ENCODE results near the gene DNAJC13.
"Not testable (repeated sequence)": the region's sequence is repeated elsewhere in the genome, so short reads cannot be mapped to it uniquely, and the experiment has no call there.

Gene DNAJC13

DNA sequence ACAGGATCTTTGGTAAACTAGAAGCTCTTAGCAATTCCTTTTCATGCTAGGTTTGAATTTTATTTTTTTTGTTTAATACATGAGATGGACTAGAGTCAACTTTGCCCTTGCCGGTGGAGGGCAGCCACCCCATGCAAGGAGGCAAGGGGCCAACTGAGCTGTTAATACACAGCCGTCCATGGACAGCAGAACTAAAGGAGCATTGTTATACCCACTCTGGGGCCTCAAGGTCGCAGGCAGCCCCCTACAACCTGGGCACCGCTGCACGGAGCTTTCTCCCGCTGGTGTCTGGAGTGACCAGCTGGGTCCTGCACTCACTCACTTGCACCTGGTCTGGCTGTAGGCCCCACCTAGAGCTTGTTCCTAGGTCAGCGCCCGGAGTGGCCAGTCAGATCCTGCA lies 131.9 kb downstream of the DNAJC13 start:
- DNase-seq = no peak

DNA sequence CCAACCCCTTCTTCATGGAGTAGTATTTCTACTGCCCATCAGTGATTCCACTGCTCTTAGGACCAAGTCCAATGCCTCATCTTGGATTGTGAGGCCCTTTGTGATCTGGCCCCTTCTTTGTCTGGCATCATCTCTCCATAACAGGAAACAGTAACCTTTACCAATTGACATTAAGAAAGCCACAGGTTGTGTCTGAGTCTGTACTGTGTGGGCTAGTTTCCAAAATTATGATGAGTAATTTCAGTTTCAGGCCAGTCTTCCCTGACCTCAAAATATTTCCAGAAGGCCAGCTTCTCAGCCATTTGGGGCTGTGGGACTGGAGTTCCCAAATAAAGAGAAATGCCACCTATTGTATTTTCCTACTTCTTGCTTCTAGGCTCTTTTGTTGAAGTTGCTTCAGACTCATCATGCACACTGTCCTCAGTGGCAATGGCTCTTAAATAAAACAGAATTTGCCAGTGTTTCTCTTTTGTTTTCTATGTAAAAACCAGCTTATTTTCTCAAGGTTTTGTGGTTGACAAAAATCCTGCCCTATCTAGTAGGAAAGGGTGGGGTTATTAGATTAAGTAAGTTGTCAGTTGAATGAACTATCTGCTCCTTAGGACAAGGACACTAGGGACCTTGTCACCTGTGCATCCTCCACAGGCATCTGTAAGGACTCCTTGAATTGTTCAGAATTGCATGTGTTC lies 132.7 kb downstream of the DNAJC13 start:
- DNase-seq = no peak

DNA sequence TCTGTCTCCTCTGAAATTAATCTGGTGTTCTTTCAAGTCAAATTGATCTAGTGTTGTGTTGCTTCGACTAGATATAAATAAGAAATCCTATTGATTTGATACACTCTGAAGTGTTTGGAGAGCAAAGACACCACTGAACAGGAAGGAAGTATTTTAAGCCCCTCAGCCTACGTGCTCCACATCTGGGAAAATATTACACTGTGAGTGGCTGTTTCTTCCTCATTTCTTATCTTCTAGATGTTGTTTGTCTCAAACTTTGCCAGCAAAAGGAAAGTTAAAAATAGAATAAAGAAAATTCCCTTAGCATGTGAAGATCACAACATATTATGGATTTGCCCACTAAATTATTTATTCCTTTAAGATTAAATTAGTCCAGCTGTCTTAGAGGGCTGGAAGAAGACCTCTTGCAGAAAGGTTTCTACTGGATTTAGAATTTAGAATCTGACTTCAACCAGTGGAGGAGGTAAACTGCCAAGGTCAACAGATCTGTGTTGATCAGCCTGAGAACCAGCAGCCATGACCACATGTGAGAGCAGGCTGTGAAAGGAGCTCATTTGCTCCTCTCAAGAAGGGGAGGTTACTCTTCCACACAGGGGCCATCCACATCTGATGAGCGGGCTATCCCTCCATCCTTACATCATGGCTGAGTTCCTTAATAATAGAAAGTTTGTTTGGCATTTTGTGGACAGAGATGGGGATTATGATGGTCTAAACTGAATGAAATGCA lies 133.4 kb downstream of the DNAJC13 start:
- DNase-seq = no peak

DNA sequence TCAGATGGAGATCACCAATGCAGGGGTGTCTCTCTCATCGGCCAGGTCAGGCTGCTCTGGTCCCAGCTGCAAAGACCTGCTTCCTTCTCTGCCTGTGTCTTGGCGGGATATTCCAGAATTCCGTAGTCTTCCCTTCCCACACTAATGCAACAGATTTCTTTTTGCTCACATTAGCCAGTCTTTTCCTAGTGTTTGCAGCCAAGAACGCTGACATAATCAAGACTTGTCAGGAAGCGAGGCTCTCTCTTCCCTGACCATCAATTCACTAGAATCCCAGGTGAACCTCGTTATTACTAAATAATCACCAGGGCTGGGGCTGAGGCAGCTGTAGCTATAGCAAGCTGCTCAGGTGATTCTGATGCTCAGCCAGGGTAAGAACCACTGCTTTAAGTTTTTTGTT lies 136.5 kb downstream of the DNAJC13 start:
- DNase-seq = no peak

DNA sequence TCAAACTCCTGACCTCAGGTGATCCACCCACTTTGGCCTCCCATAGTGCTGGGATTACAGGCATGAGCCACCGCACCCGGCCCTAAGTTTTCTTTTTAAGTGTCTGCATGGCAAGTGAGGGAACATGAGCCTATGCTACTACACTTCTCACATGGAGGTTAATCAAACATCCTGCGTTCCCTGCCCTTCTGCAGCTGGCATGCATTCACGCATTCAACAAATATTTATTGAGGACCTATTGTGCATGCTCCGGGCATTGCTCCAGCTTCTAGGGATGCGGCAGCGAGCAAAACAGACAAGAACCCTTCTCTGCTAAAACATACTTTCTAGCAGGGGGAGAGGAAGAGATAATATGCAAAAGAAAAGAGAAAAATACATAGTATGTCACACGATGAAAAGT lies 137.1 kb downstream of the DNAJC13 start:
- no peak for DNase-seq

DNA sequence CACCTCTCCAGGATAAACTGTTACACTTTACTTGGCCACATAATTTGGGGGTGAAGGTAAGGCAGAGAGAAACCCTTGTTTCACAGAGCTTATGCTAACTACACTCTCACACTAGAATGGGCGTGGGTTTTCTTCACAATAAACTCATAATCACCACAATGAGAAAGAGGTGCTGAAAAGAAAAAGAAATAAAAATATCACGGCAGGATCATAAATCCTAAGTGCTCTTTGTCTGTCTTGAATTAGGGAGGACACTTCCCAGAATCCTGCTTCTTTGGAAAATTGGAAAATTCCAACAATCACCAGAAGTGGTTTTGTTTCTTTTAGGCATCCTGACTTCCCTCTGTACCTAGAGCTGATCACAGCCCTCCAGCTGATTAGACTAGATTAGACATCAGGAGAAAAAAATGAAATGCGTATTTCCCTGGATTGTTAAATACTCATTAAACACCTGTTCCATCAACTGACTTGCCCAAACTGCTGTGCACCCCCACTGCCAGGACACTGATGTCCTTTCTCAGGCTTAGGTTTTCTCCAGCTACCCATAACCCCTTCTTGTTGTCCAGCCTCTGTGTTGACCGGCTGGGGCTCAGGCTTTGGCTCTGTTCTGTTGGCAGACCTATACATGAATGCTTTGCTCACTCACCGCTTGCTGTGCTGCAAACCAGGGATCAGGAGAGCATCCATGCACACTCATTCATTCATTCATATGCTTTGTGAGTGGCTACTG lies 138.2 kb downstream of the DNAJC13 start:
- no peak for DNase-seq

DNA sequence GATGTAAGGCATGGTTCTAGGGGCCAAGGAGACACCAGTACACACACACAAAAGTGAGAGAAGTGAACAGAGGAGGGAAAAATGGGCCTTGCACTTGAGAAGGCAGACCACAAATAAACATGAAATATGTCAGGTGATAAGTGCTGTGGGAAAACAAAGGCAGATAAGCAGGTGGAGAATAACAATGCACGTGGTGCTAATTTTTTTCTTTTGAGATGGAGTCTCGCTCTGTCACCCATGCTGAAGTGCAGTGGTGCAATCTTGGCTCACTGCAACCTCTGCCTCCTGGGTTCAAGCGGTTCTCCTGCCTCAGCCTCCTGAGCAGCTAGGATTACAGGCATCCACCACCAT lies 138.7 kb downstream of the DNAJC13 start:
- not testable (repeated sequence) for DNase-seq

DNA sequence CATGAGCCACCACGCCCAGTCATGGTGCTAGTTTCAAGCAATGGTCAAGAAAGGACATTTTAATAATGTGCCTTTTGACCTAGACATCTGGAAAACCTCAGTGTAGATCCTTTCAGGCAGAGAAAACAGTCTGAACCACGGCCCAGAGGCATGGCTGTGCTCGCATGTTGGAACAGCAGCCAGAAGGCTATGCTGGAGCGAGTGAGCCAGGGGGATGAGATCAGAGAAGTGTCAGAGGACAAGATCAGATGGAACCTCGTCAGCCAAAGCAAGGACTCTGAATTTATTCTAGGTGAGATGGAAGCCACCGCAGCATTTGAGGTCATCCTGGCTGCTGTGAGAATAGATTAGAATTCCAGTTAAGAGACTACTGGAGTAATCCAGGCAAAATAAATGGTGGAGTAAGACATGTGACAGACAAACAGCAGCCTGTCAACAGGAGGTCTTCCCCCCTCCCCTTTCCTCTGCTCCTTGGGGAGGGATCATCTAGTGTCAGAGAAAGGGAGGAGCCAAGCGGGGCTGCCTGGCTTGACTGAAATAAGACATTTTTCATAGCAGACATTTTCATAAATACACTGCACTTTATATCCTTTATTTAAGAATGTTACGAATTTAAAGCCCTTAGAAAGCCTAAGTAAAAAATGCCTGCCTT lies 139.3 kb downstream of the DNAJC13 start:
- DNase-seq = no peak

DNA sequence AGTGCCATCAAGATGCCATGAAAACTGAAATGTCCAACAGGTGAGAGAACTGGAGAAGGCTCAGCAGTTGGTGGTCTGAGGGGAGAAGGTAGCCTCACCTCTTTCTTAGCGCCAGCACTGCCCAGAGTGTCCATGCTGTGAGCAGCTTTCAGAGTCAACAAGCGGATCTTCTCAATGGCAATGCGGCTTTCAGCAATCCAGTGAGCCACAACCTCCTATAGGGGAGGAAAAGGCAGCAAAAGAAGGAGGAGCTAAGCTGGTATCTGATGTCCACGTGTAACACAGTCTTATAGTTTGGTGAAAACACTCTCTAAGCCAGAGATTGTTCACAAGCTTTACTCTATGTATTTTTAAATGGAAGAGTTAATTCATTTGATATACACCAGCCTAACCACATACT lies 143.7 kb downstream of the DNAJC13 start:
- no peak for DNase-seq

DNA sequence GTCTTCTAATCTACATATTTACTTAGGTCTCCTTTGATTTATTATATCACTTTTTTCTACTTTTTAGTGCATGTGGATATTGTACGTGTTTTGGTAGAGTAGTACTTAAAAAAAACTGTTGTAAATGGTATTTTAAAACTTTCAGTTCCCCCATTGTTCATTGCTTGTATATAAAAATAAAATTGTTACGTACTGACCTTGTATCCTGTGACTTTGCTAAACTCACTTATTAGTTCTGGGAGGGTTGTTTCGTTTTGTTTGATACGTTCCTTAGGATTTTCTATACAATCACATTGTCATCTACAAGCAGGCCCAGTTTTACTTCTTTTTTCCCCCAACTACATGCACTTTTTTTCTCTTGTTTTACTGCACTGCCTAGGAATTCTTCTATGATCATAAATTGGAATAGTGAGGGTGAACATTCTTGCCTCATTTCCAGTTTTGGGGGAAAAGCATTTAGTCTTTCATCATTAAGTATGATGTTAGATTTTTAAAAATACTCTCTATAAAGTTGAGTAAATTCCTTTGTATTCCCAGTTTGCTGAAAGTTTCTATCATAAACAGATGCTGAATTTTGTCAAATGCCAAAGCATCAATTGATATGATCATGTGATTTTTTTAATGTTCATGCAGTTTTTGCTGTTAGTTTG lies 146.2 kb downstream of the DNAJC13 start:
- DNase-seq = no peak

DNA sequence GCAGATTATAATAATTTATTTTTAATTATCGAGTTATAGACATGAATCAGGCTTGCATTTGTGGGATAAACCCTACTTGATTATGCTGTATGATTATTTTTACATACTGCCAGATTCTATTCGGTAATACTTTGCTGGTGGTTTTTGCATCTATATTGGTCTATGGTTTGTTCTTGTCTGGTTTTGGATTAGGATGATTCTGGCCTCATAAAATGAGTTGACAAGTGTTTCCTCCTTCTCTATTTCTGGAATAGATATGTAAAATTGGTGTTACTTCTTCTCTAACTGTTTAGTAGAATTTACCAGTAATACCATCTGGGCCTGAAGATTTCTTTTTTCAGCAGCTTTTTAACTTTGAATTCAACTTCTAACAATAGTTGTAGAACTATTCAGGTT lies 146.8 kb downstream of the DNAJC13 start:
- no peak for DNase-seq

DNA sequence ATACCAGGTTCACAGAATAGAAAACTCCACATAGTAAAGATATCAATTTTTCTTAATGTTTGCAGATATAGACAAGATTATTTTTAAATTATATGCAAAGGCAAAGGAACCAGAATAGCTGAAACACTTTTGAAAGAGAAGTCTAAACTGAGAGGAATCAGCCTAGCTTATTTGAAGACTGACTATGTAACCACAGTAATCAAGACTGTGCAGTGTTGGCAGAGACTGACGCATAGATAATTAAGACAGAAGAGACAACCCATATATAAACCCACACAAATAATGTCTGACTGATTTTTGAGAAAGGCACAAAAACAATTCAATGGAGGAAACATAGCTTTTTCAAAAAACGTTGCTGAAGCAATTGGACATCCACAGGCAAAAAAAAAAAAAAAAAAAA lies 151.1 kb downstream of the DNAJC13 start:
- no peak for DNase-seq

DNA sequence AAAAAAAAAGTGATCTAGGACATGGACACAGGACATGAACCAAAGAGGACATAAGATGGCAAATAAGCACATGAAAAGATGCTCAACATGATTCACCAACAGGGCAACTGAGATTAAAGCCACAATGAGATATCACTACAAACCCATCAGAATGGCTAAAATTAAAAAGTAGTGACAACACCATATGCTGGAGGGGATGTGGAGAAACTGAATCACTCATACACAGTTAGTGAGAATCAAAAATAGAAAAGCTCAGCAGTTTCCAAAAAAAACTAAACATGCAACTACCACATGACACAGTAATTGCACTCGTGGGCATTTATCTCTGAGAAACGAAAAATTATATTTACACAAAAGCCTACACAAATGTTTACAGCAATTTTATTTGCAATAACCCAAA lies 151.9 kb downstream of the DNAJC13 start:
- no peak for DNase-seq

DNA sequence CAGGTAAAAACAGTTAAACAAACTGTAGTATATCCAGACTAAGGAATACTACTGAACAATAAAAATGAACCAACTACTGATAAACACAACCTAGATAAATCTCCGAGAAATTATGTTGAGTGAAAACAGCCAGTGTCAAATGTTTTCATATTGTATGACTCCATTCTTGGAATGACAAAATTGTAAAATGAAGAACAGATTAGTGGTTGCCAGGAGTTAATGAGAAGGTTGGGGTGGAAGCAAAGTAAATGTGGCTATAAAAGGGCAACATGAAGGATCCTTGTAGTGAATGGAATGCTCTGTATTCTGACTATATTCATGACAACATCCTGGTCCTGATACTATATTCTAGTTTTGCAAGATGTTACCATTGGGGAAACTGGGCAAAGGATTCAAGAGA lies 152.3 kb downstream of the DNAJC13 start:
- no peak for DNase-seq

DNA sequence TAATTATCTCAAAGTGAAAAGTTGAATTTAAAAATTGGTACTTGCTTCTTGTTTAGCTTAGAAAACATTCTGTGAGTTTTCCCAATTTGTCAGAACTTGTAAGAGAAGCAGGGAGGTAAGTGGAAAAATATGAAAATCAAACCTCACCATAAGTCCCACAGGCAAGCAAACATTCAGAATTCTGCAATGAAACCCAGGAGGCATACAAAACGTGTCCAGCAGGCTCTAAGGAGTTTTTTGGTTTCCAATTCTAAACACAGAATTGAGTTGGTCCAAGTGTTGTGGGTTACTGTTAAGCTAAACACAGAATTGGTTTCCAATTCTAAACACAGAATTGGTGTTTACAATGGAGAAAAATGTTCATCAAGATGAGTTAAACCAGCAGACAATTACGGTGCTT lies 152.7 kb downstream of the DNAJC13 start:
- DNase-seq = no peak

DNA sequence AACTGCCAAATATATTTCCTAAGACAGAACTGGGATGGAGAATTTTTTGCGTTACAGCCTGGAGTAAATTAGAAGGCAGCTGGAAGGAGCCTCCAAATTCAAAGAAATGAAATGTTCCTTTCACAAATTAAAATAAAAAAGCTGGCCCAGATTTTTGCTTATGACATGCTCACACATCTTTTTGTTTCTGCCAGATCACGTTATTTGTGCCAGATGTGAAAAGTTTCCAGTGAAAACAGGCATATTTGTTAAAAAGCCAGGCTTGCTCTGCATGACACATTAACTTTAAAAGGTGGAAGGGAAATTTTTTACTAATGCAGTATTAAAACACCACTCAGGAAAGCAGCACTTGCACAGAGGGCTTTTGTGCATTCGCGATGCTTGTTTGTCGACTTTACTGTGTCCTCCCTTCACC lies 156.5 kb downstream of the DNAJC13 start:
- no peak for DNase-seq

DNA sequence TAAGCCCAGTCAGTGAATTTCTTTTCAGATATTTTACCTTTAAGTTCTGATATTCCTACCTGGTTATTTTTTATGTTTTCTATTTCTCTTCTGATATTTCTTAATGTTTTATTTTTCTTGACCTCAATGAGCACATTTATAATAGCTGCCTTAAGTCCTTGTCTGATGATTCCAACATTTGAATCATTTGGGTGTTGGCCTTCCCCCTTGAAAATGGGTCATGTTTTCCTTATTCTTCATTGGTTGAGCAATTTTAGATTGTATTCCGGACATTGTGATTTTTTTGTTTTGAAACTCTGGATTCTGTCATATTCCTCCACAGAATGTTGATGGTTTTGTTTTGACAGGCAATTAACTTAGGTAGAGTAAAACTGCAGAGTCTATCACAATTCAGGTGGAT lies 170.1 kb downstream of the DNAJC13 start:
- DNase-seq = no peak

All from effector CD8-positive, alpha-beta T cell (primary cell).